Measurements from ENCODE around the gene KDM4C.

GRCh38 chr9:6723881-6724420 is 33.8 kb upstream of the KDM4C start:
- no peak for TF ChIP-seq CTCF (IDR thresholded peaks at IDR 0.05; ENCODE audit: borderline replicate concordance, extremely low read depth, low read length, poor library complexity, severe bottlenecking)
- no peak for TF ChIP-seq EZH2 (IDR thresholded peaks at IDR 0.05; ENCODE audit: borderline replicate concordance, low read depth, low read length, severe bottlenecking)

All from DND-41 (cell line).